Common myeloid progenitor, CD34-positive (primary cell): ENCODE measurements around the gene POT1.

Experiments
- CTCF ChIA-PET: fragments of 350-600 bp; sonication (Branson Sonifier 250); formaldehyde crosslinking; loops from one replicate; lab custom pipeline; 2021; ENCODE audit warnings: antibody characterized with exemption; lab: Charles Lee
- POLR2A ChIA-PET: fragments of 350-600 bp; sonication (Branson Sonifier 250); formaldehyde crosslinking; loops from one replicate; lab custom pipeline; 2021; ENCODE audit warnings: antibody characterized with exemption; lab: Charles Lee
- DNase-seq, 3 donors: peaks; one replicate each; pipeline versions ENCODE4 v3.0.0 to v3.0.0-alpha.2; 2013
- H3K27ac ChIP-seq, 2 experiments: 1 replicate in 1 of 2; 2 replicates in 1 of 2; pipeline ENCODE4 v1.7.0; 2013; ENCODE audit warnings: inconsistent platforms in 2 of 2, low read length in 2 of 2, mild to moderate bottlenecking in 2 of 2, low read depth in 1 of 2, moderate library complexity in 1 of 2; ENCODE audit not compliant: severe bottlenecking in 2 of 2, insufficient read depth in 1 of 2, poor library complexity in 1 of 2
- H3K27me3 ChIP-seq, 5 experiments: replicated peaks in 2 of 5; 1 replicate in 3 of 5; 2 replicates in 2 of 5; pipeline versions ENCODE4 v1.6.1 to v1.7.0; 2013; ENCODE audit warnings: low read length in 4 of 5, mild to moderate bottlenecking in 2 of 5, moderate library complexity in 2 of 5, inconsistent platforms in 1 of 5; ENCODE audit not compliant: insufficient read depth in 5 of 5, control insufficient read depth in 4 of 5
- H3K36me3 ChIP-seq, 4 experiments: 1 replicate in 2 of 4; 2 replicates in 2 of 4; pipeline versions ENCODE4 v1.6.1 to v1.7.0; 2013; ENCODE audit warnings: low read length in 3 of 4, control low read depth in 1 of 4, mild to moderate bottlenecking in 1 of 4; ENCODE audit not compliant: control insufficient read depth in 4 of 4, insufficient read depth in 4 of 4
- H3K4me1 ChIP-seq, 4 experiments: 1 replicate in 3 of 4; 2 replicates in 1 of 4; pipeline versions ENCODE4 v1.6.1 to v1.7.1; 2013; ENCODE audit warnings: low read length in 3 of 4, mild to moderate bottlenecking in 3 of 4, control low read depth in 1 of 4, inconsistent platforms in 1 of 4, moderate library complexity in 1 of 4; ENCODE audit not compliant: control insufficient read depth in 4 of 4, insufficient read depth in 4 of 4; ENCODE audit errors: control extremely low read depth in 1 of 4
- H3K4me3 ChIP-seq, 7 experiments: 1 replicate in 4 of 7; 2 replicates in 3 of 7; pipeline versions ENCODE4 v1.5.1 to v1.7.0; 2013; ENCODE audit warnings: mild to moderate bottlenecking in 7 of 7, low read length in 6 of 7, moderate library complexity in 6 of 7, inconsistent platforms in 2 of 7, low read depth in 2 of 7, control low read depth in 1 of 7; ENCODE audit not compliant: insufficient read depth in 4 of 7, control insufficient read depth in 1 of 7; ENCODE audit errors: extremely low read depth in 1 of 7
- H3K9me3 ChIP-seq, 5 experiments: 1 replicate in 4 of 5; 2 replicates in 1 of 5; pipeline versions ENCODE4 v1.6.1 to v1.7.1; 2013; ENCODE audit warnings: low read length in 4 of 5, mild to moderate bottlenecking in 2 of 5, inconsistent platforms in 1 of 5, low read depth in 1 of 5, moderate library complexity in 1 of 5; ENCODE audit not compliant: control insufficient read depth in 4 of 5, insufficient read depth in 2 of 5; ENCODE audit errors: control extremely low read depth in 1 of 5
- WGBS: methylation state at CpG from one replicate; pipeline ENCODE4 v1.1.5; 2013; ENCODE audit not compliant: insufficient coverage; 5-methylcytosine and 5-hydroxymethylcytosine counted together

Gene POT1

GRCh38 chr7:124796771-124797170 lies 132.9 kb downstream of the POT1 start:
- DNase-seq, result no peak
- H3K4me3 ChIP-seq, result no peak overlapping the region
- peaks cover 0 to 4% (median 0%) of the 10 kb centered on the region in 5 experiments for H3K9me3 ChIP-seq
- no peaks in the 10 kb centered on the region for H3K4me1 ChIP-seq
- WGBS, result 100% methylated on average over 1 of the region's 2 CpGs
- ChIA-PET POLR2A (no interaction called here), CTCF (no interaction called here)
- H3K36me3 ChIP-seq, result no peaks in the 10 kb centered on the region
- no peak overlapping the region for H3K27ac ChIP-seq
- H3K27me3 ChIP-seq, result no peaks in the 10 kb centered on the region

GRCh38 chr7:124792696-124793095 lies 136.9 kb downstream of the POT1 start:
- CTCF ChIA-PET, result no interaction called here
- no peak overlapping the region for H3K27ac ChIP-seq
- H3K4me1 ChIP-seq, result no peaks in the 10 kb centered on the region
- H3K4me3 ChIP-seq, result no peak overlapping the region
- H3K27me3 ChIP-seq, result peaks cover 0 to 6% (median 3%) of the 10 kb centered on the region in 5 experiments
- POLR2A ChIA-PET, result no interaction called here
- peaks cover 0 to 4% (median 0%) of the 10 kb centered on the region in 5 experiments for H3K9me3 ChIP-seq
- H3K36me3 ChIP-seq, result no peaks in the 10 kb centered on the region
- WGBS, result 94% methylated on average over 3 of the region's 3 CpGs
- no peak for DNase-seq

GRCh38 chr7:124792002-124792401 lies 137.6 kb downstream of the POT1 start:
- no peak overlapping the region for H3K27ac ChIP-seq
- peaks cover 0 to 4% (median 0%) of the 10 kb centered on the region in 5 experiments for H3K9me3 ChIP-seq
- H3K4me3 ChIP-seq, result no peak overlapping the region
- DNase-seq, result no peak
- ChIA-PET CTCF (interaction anchor here (1.2 kb wide), 1 partner anchor 12 kb away, joined by 3 read pairs; no protein-coding TSS in a partner anchor), POLR2A (interaction anchor here (0.7 kb wide), 1 partner anchor 133 kb away, joined by 3 read pairs; no protein-coding TSS in a partner anchor)
- H3K4me1 ChIP-seq, result no peaks in the 10 kb centered on the region
- no peaks in the 10 kb centered on the region for H3K36me3 ChIP-seq
- H3K27me3 ChIP-seq, result peaks cover 0 to 6% (median 3%) of the 10 kb centered on the region in 5 experiments

GRCh38 chr7:124791426-124791825 lies 138.2 kb downstream of the POT1 start:
- H3K9me3 ChIP-seq, result peaks cover 0 to 4% (median 0%) of the 10 kb centered on the region in 5 experiments
- ChIA-PET CTCF (interaction anchor here (1.2 kb wide), 1 partner anchor 11 kb away, joined by 3 read pairs; no protein-coding TSS in a partner anchor), POLR2A (interaction anchor here (0.7 kb wide), 1 partner anchor 134 kb away, joined by 3 read pairs; no protein-coding TSS in a partner anchor)
- H3K27me3 ChIP-seq, result peaks cover 0 to 9% (median 3%) of the 10 kb centered on the region in 5 experiments
- H3K4me3 ChIP-seq, result no peak overlapping the region
- no peaks in the 10 kb centered on the region for H3K36me3 ChIP-seq
- WGBS, result 75% methylated on average over 1 of the region's 4 CpGs
- no peak for DNase-seq
- no peaks in the 10 kb centered on the region for H3K4me1 ChIP-seq
- H3K27ac ChIP-seq, result no peak overlapping the region

GRCh38 chr7:124790645-124791044 lies 139.0 kb downstream of the POT1 start:
- Histone ChIP-seq H3K36me3 (no peaks in the 10 kb centered on the region), H3K9me3 (no peaks in the 10 kb centered on the region), H3K27me3 (peaks cover 0 to 10% (median 3%) of the 10 kb centered on the region in 5 experiments), H3K27ac (no peak overlapping the region), H3K4me3 (peak overlapping the region in 2 of 7 experiments; percentile 22 to 31), H3K4me1 (no peaks in the 10 kb centered on the region)
- CTCF ChIA-PET, result interaction anchor here (0.7 kb wide), 1 partner anchor 639 kb away, joined by 3 read pairs; no protein-coding TSS in a partner anchor
- peak in 1 of 3 donors; percentile 19 for DNase-seq
- WGBS, result 22% methylated on average over 4 of the region's 6 CpGs
- POLR2A ChIA-PET, result no interaction called here

GRCh38 chr7:124785994-124786393 lies 143.6 kb downstream of the POT1 start:
- Histone ChIP-seq H3K4me1 (no peaks in the 10 kb centered on the region), H3K27ac (no peak overlapping the region), H3K36me3 (no peaks in the 10 kb centered on the region), H3K27me3 (peaks cover 0 to 10% (median 2%) of the 10 kb centered on the region in 5 experiments), H3K4me3 (no peak overlapping the region), H3K9me3 (no peaks in the 10 kb centered on the region)
- WGBS, result 100% methylated on average over 1 of the region's 6 CpGs
- no peak for DNase-seq
- ChIA-PET POLR2A (no interaction called here), CTCF (no interaction called here)

GRCh38 chr7:124784879-124785818 lies 144.5 kb downstream of the POT1 start:
- 36% methylated on average over 5 of the region's 9 CpGs for WGBS
- Histone ChIP-seq H3K27me3 (peaks cover 0 to 10% (median 2%) of the 10 kb centered on the region in 5 experiments), H3K4me3 (no peak overlapping the region), H3K9me3 (no peaks in the 10 kb centered on the region), H3K36me3 (no peaks in the 10 kb centered on the region), H3K27ac (no peak overlapping the region), H3K4me1 (no peaks in the 10 kb centered on the region)
- CTCF ChIA-PET, result interaction anchor here (0.7 to 1.4 kb wide), 4 partner anchors 9 to 630 kb away, joined by 3 to 9 read pairs (median 4); no protein-coding TSS in a partner anchor
- POLR2A ChIA-PET, result no interaction called here
- peak; percentile 27 to 63 (median 57) for DNase-seq
